GM12873 (cell line): ENCODE measurements around the gene FBXW7.
A peak's percentile ranks its signal among the peaks of the same experiment; 100 is the strongest.

Source experiments
- TF ChIP-seq, protein P1 (sequence below): IDR thresholded peaks from 2 replicates; pipeline ENCODE4 v1.5.1; 2012; ENCODE audit warnings: low read depth, mild to moderate bottlenecking, moderate library complexity, low read length, control low read depth; ENCODE audit not compliant: insufficient read depth; ENCODE audit errors: missing control alignments

The FBXW7 gene

GRCh38 chr4:152468408-152468807 lies 67.5 kb downstream of the FBXW7 start:
- TF ChIP-seq, protein P1, sequence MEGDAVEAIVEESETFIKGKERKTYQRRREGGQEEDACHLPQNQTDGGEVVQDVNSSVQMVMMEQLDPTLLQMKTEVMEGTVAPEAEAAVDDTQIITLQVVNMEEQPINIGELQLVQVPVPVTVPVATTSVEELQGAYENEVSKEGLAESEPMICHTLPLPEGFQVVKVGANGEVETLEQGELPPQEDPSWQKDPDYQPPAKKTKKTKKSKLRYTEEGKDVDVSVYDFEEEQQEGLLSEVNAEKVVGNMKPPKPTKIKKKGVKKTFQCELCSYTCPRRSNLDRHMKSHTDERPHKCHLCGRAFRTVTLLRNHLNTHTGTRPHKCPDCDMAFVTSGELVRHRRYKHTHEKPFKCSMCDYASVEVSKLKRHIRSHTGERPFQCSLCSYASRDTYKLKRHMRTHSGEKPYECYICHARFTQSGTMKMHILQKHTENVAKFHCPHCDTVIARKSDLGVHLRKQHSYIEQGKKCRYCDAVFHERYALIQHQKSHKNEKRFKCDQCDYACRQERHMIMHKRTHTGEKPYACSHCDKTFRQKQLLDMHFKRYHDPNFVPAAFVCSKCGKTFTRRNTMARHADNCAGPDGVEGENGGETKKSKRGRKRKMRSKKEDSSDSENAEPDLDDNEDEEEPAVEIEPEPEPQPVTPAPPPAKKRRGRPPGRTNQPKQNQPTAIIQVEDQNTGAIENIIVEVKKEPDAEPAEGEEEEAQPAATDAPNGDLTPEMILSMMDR: no peak

GRCh38 chr4:152467101-152467500 lies 68.8 kb downstream of the FBXW7 start:
- TF ChIP-seq, protein P1: no peak

DNA sequence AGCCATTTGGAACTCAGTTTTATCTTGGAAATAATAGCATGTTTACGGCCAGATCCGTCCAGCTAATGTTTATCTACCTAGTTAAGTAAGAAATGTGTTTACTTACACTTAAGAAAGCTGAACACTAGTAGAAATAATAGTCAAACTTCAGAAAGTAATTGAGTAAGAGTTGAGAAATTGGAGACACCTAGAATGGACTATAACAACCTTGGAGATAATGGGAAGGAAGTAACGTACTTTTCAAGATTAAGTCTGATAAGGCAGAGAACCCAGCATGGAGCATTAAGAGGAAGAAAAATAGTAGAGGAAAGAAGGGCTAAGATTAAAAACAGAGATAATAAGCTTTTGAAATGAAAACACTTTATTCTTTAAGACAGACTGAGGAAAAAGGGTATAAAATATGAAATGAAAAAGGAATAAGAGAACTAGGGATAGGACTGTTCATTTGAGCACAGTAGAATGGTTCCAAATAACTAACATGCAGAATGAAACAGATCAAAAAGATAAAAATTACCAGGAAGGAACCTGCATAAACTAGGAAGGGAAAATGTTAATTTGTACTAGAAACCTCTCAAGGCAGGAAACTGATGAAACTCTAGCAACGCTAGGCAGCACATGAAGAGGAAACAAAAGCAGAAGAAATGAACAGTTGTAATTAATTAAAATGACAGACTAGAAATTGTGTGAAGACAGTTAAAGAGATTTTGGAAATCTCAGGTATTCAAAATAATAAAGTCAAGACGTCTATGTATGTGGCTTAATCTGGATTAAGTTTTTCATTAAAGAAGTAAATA lies 71.7 kb downstream of the FBXW7 start:
- TF ChIP-seq, protein P1: no peak

DNA sequence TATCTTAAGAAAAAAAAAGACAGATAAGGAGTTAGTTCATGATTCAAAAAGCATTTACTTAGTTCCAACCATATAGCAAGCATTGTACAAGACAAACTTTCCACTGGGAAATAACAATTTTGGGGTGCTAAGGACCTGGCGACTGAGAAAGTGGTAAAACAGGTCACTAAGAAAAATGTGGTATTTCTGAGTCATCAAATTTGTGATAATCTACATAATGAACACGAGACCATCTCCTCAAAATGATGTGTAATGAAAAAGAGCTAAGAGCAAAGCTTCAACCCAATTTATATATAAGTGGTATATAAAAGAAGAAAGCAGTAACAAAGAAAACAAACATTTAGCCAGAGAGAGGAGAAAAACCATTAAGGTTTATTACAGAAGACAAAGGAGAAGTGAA lies 72.3 kb downstream of the FBXW7 start:
- TF ChIP-seq, protein P1: no peak

DNA sequence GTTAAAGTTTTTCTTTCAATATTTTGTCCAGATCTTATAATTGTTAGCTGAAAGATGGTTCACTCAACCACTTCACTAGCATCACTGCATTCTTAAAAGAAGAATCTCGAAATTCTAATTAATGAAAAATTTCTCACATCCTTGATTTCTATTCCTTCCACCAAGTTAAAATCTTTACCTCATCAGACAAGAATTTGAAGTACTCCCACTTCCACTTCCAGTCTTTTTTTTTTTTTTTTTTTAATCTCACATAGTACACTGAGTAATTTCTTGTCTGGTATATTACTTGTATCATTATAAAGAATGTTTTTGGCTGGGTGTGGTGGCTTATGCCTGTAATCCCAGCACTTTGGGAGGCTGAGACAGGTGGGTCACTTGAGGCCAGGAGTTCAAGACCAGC lies 73.2 kb downstream of the FBXW7 start:
- TF ChIP-seq, protein P1: no peak

DNA sequence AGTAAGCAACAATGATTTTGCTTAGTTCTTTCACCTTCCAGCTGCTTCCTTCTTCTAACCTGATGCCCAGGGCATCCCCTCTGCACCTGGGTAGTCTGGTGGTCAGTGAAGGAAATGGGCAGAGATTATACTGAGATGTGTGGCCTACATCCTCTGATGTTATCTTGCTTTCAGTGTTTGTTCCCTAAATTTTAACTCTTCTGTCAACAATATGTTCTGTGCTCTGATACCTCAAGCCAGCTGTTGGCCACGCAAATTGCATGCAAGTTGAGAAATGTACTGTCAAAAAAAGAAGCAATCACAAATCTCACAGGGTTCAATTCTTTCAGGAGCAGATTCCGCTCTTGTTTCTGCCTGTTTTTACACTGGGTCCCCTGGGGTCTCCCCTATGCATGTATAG lies 73.8 kb downstream of the FBXW7 start:
- TF ChIP-seq, protein P1: no peak

- TF ChIP-seq, protein P1: peak; percentile 39
Observed at GRCh38 chr4:152460488-152460887, 75.4 kb downstream of the FBXW7 start.

GRCh38 chr4:152459326-152459725 lies 76.6 kb downstream of the FBXW7 start:
- TF ChIP-seq, protein P1: no peak
